K562 (cell line): Measurements from ENCODE around the gene ATXN7L1. TPM values are rescaled to one million over a fixed set of nuclear protein-coding genes. Genes with fewer than 3 reads are reported as not detected.
A peak's percentile ranks its signal among the peaks of the same experiment; 100 is the strongest.

Source experiments
- ATAC-seq: fragments of 200-7000 bp; cut with Tn5 transposase; 3 replicates; pipeline ENCODE4 v1.9.1; 2020; ENCODE audit warnings: moderate library complexity
- BruUV-seq: library from RNA; stranded (reverse); fragments of 400-500 nt; replicated peaks from 2 replicates; lab custom pipeline; 2021; lab: Mats Ljungman, UMichigan
- CTCF ChIA-PET: fragments of 300-600 bp; formaldehyde crosslinking; extraction: SDS; loops from one replicate; lab custom pipeline; 2021; ENCODE audit warnings: low intra/inter-chr PET ratio; lab: Yijun Ruan, JAX
- POLR2A ChIA-PET: fragments of 300-600, 350-650 bp; sonication (Branson Sonifier 250); formaldehyde crosslinking; extraction: SDS; loops from one replicate; lab custom pipeline; 2021; ENCODE audit warnings: antibody characterized with exemption, inconsistent platforms; lab: Yijun Ruan, JAX
- DNase-seq, 4 experiments: peaks; one replicate each; pipeline versions ENCODE4 v3.0.0 to v3.0.0-alpha.2; 2011 to 2018; ENCODE audit warnings: low spot score in 3 of 4, mixed read lengths in 3 of 4; ENCODE audit errors: extremely low read depth in 1 of 4
- FAIRE-seq: peaks from 2 replicates; lab custom pipeline; 2011; peaks lifted over from hg19 to GRCh38; lab: Jason Lieb, UNC
- H2AFZ ChIP-seq: 2 replicates; pipeline ENCODE4 v1.6.0; 2011; ENCODE audit warnings: low read depth, low read length, control low read depth, inconsistent platforms
- H3K27ac ChIP-seq: fragments of 200-600 bp; 3 replicates; pipeline ENCODE4 v1.8.0; 2011; ENCODE audit warnings: low read depth, mild to moderate bottlenecking, control low read depth, inconsistent platforms, low read length, moderate library complexity, mixed read lengths; ENCODE audit errors: extremely low read depth
- H3K27me3 ChIP-seq, 2 experiments: fragments of 300-600 bp in 1 of 2; 2 replicates in 1 of 2; 3 replicates in 1 of 2; pipeline versions ENCODE4 v1.6.0 to v1.8.0; 2011; ENCODE audit warnings: inconsistent platforms in 2 of 2, low read length in 2 of 2, mild to moderate bottlenecking in 1 of 2, mixed read lengths in 1 of 2, moderate library complexity in 1 of 2; ENCODE audit not compliant: control insufficient read depth in 2 of 2, insufficient read depth in 2 of 2
- H3K36me3 ChIP-seq: fragments of 300-600 bp; 3 replicates; pipeline ENCODE4 v1.8.0; 2011; ENCODE audit warnings: mild to moderate bottlenecking, low read length, inconsistent platforms; ENCODE audit not compliant: control insufficient read depth, insufficient read depth
- H3K4me1 ChIP-seq, 2 experiments: fragments of 200-600 bp in 1 of 2; replicated peaks in 1 of 2; 2 replicates in 1 of 2; 3 replicates in 1 of 2; pipeline versions ENCODE4 v1.5.1 to v1.8.0; 2011; ENCODE audit warnings: inconsistent platforms in 2 of 2, low read length in 2 of 2, mild to moderate bottlenecking in 1 of 2, mixed read lengths in 1 of 2, moderate library complexity in 1 of 2; ENCODE audit not compliant: control insufficient read depth in 2 of 2, insufficient read depth in 2 of 2
- H3K4me2 ChIP-seq: 2 replicates; pipeline ENCODE4 v1.6.1; 2011; ENCODE audit warnings: low read length, control low read depth, inconsistent platforms, mixed read lengths; ENCODE audit not compliant: insufficient read depth
- H3K4me3 ChIP-seq: fragments of 200-600 bp; sonication (generic), shearing (Covaris generic); 2 replicates; pipeline ENCODE4 v1.5.1; 2016; ENCODE audit warnings: control low read depth, inconsistent platforms
- H3K79me2 ChIP-seq: fragments of 200-600 bp; 3 replicates; pipeline ENCODE4 v1.8.0; 2011; ENCODE audit warnings: low read length, inconsistent platforms; ENCODE audit not compliant: control insufficient read depth, insufficient read depth
- H3K9ac ChIP-seq, 2 experiments: 2 replicates each; pipeline versions ENCODE4 v1.6.0 to v1.6.1; 2011; ENCODE audit warnings: low read depth in 2 of 2, low read length in 2 of 2, control low read depth in 1 of 2, inconsistent platforms in 1 of 2, mild to moderate bottlenecking in 1 of 2, mixed read lengths in 1 of 2; ENCODE audit not compliant: insufficient read depth in 1 of 2
- H3K9me1 ChIP-seq: one replicate; pipeline ENCODE4 v1.6.0; 2011; ENCODE audit warnings: inconsistent platforms, mild to moderate bottlenecking, low read length, moderate library complexity; ENCODE audit not compliant: control insufficient read depth, insufficient read depth
- H3K9me3 ChIP-seq: replicated peaks from 2 replicates; pipeline ENCODE4 v1.5.1; 2011; ENCODE audit warnings: low read depth, low read length, inconsistent platforms; ENCODE audit not compliant: control insufficient read depth, insufficient read depth
- H4K20me1 ChIP-seq: replicated peaks from 2 replicates; pipeline ENCODE4 v1.6.1; 2011; ENCODE audit warnings: low read length, inconsistent platforms, mixed read lengths; ENCODE audit not compliant: control insufficient read depth, insufficient read depth
- BRD9 ChIP-seq: fragments of 450-650 bp; IDR thresholded peaks from 2 replicates; pipeline ENCODE4 v1.6.1; 2018; ENCODE audit warnings: low read depth; ENCODE audit not compliant: partially characterized antibody
- DDX20 ChIP-seq: fragments of 450-650 bp; IDR thresholded peaks from 2 replicates; pipeline ENCODE4 v1.6.1; 2016; ENCODE audit warnings: missing genetic modification characterization, low read depth, mild to moderate bottlenecking, missing compliant biosample characterization, moderate library complexity
- ETV5 ChIP-seq: sonication (generic); formaldehyde crosslinking; IDR thresholded peaks from 2 replicates; pipeline ENCODE4 v1.4.0; 2020; ENCODE audit warnings: low read depth, mild to moderate bottlenecking, missing genetic modification reagents
- GABPB2 ChIP-seq: fragments of 250-450 bp; sonication (Bioruptor Pico); conservative IDR thresholded peaks from 2 replicates; pipeline ENCODE4 v1.5.1; 2021; ENCODE audit warnings: mild to moderate bottlenecking
- RFX5 ChIP-seq: IDR thresholded peaks from 2 replicates; pipeline ENCODE4 v1.6.1; 2011; ENCODE audit warnings: low read depth, mild to moderate bottlenecking, improper control_type of control experiment, low read length
- RUNX1 ChIP-seq: sonication (generic); IDR thresholded peaks from 2 replicates; pipeline ENCODE4 v1.6.1; 2016; ENCODE audit warnings: antibody characterized with exemption, low read depth
- TAF1 ChIP-seq: IDR thresholded peaks from 2 replicates; pipeline ENCODE4 v1.6.1; 2011; ENCODE audit warnings: mild to moderate bottlenecking, low read length, moderate library complexity; ENCODE audit not compliant: insufficient read depth, control insufficient read depth, severe bottlenecking; ENCODE audit errors: extremely low read depth
- TAF7 ChIP-seq: fragments of 450-650 bp; IDR thresholded peaks from 2 replicates; pipeline ENCODE4 v1.6.1; 2016; ENCODE audit warnings: missing genetic modification characterization, missing compliant biosample characterization
- ZNF324 ChIP-seq: fragments of 250-450 bp; sonication (Bioruptor Pico); IDR thresholded peaks from 2 replicates; pipeline ENCODE4 v1.4.0; 2020; ENCODE audit warnings: mild to moderate bottlenecking
- ZNF77 ChIP-seq: fragments of 250-450 bp; sonication (Bioruptor Pico); IDR thresholded peaks from 2 replicates; pipeline ENCODE4 v1.5.0; 2020
- whole genome bisulfite sequencing: fragments of 100-300 bp; shearing (Covaris generic); methylation state at CpG from one replicate; pipeline ENCODE4 v1.1.6; 2016; ENCODE audit warnings: low coverage, mixed read lengths; ENCODE audit not compliant: insufficient coverage; ENCODE audit errors: missing lambda C conversion rate; 5-methylcytosine and 5-hydroxymethylcytosine counted together
- in situ Hi-C: fragments of 300-500 bp; cut with MboI; formaldehyde crosslinking; loops from 4 replicates; pipeline ENCODE4 v1.15.0; 2018; ENCODE audit warnings: inconsistent platforms, mixed read lengths
- intact Hi-C: fragments of 100-400 bp; cut with micrococcal nuclease; formaldehyde crosslinking; loops from 2 replicates; pipeline ENCODE4 v1.14.2; 2022
- polyA plus RNA-seq, 8 experiments: library from polyadenylated mRNA; depleted of rRNA in 4 of 8; stranded (reverse) in 5 of 8; unstranded in 3 of 8; fragments of >200 nt; fragmentation: Nextera tagmentation in 2 of 8; fragmentation: Illumina TruSeq in 1 of 8; extraction: Ambion mirVana in 2 of 8; extraction: Trizol in 1 of 8; gene quantifications; 2 replicates each; pipeline versions ENCODE4 v1.2.1 to v1.2.3, GENCODE V29; 2011 to 2014; ENCODE audit warnings: inconsistent platforms in 1 of 8, missing spikeins in 1 of 8
- total RNA-seq, 7 experiments: library from RNA; depleted of rRNA in 6 of 7; stranded (reverse); fragments of >200 nt in 6 of 7; fragmentation: Illumina TruSeq in 2 of 7; extraction: Trizol in 2 of 7; gene quantifications; 2 replicates each; pipeline versions ENCODE4 v1.2.1 to v1.2.3, GENCODE V29; 2011 to 2021; ENCODE audit warnings: low replicate concordance in 1 of 7
- TF ChIP-seq, protein P1 (sequence below): fragments of 450-650 bp; conservative IDR thresholded peaks from 2 replicates; pipeline ENCODE4 v1.6.1; 2016; ENCODE audit warnings: missing genetic modification characterization, low read depth, mild to moderate bottlenecking, control low read depth, missing compliant biosample characterization

Gene ATXN7L1
- total and polyA plus RNA-seq, 9 of the 15 experiments (the other 6 are each of a cell fraction or from before 2014, with no cell fraction given): 6.6 to 13.7 (median 10.7) TPM

DNA sequence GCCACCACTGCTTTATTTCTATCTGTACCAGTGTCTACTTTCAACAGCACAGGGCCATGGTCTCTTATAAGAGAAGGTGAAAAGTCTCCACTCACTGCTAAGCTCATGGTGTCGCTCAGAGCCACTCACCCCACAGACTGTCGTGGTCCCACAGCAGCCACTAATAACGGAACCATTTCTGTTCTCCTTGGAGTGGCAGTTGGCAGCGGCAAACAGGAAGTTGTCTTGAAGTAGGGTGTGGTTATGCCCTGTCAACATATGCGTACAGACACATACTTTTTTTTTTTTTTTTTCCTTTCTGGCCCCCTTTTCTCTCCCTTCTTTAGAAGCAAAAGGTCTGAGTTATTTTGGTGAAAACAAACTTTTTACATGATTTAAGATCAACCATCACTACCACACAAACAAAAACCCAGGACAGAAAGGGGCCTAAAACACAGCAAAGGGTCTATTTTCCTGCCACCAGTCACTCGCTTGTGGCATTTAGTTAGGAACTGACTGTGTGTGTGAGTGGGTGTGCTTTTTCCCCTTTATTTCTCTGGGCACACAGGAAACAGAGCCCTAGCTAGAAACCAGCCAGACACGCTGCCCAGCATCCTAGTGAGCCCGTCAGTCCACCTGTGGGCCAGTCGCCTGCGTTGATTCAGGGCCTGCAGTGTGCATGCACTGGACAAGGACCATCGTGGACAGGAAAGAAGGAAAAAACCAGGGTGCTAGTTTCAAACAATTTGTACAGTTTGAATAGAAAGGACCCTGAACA is 198.4 kb downstream of the ATXN7L1 start (continued):
- TF ChIP-seq, protein P1, sequence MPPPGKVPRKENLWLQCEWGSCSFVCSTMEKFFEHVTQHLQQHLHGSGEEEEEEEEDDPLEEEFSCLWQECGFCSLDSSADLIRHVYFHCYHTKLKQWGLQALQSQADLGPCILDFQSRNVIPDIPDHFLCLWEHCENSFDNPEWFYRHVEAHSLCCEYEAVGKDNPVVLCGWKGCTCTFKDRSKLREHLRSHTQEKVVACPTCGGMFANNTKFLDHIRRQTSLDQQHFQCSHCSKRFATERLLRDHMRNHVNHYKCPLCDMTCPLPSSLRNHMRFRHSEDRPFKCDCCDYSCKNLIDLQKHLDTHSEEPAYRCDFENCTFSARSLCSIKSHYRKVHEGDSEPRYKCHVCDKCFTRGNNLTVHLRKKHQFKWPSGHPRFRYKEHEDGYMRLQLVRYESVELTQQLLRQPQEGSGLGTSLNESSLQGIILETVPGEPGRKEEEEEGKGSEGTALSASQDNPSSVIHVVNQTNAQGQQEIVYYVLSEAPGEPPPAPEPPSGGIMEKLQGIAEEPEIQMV: no peak
- TF ChIP-seq ZNF77 (CRISPR knock-in tag) (no peak), TAF7 (no peak), TAF1 (no peak), ETV5 (CRISPR knock-in tag) (0 out of 2 replicates have a peak, but pooled peaks have one; percentile 17)

DNA sequence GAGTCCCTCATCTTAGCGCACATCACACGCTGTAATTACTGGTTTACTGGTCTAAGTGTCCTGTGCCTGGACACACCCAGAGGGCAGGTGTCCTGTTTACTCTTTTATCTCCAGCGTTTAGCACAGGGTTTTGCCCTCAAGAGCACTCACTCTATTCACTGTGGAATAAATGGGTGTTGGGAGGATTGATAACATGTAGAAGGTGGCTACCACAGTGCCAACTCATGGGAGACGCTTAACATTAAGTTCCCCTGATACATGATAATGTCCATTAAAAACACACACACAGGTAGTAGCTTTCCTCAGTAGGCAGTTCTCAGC is 199.0 kb downstream of the ATXN7L1 start:
- no peak overlapping the region for H3K27ac ChIP-seq
- in situ Hi-C loops: no loop called here
- no peak for FAIRE-seq
- peaks cover 14 to 21% of the 10 kb centered on the region in 2 experiments for H3K4me1 ChIP-seq
- intact Hi-C loops: no loop called here
- 41% methylated on average over 4 of the region's 4 CpGs for WGBS
- no peak for ATAC-seq
- H3K36me3 ChIP-seq: no peaks in the 10 kb centered on the region
- no peak overlapping the region for H3K4me3 ChIP-seq
- no peaks in the 10 kb centered on the region for H3K79me2 ChIP-seq
- TF ChIP-seq DDX20: no peak
- no peak for TF ChIP-seq ZNF324
- no peak for TF ChIP-seq RFX5
- TF ChIP-seq RUNX1: no peak
- TF ChIP-seq GABPB2 (CRISPR knock-in tag): no peak
- TF ChIP-seq BRD9: no peak
- no peaks in the 10 kb centered on the region for H3K9me3 ChIP-seq
- no peak overlapping the region; the same call in 1 of the 2 replicates for H2AFZ ChIP-seq
- BruUV-seq: no TSS peak
- 0 out of 2 replicates have a peak, but pooled peaks cover 7% of the 10 kb centered on the region for H4K20me1 ChIP-seq
- DNase-seq: no peak
- H3K4me2 ChIP-seq: no peak overlapping the region
- ChIA-PET CTCF (no interaction called here), POLR2A (interaction anchor here (0.6 to 0.8 kb wide), 2 partner anchors 23 to 165 kb away, joined by 3 to 4 read pairs; no protein-coding TSS in a partner anchor)
- H3K9ac ChIP-seq: no peak overlapping the region
- peaks cover 2 to 10% of the 10 kb centered on the region in 2 experiments; a peak in 2 of 5 replicates for H3K27me3 ChIP-seq
- H3K9me1 ChIP-seq: no peaks in the 10 kb centered on the region
